HG03442 (cell line): ENCODE measurements around the gene LAPTM4A.
"Not testable (repeated sequence)": the region's sequence is repeated elsewhere in the genome, so short reads cannot be mapped to it uniquely, and the experiment has no call there.

ENCODE experiments used
- ATAC-seq: cut with Tn5 transposase; IDR thresholded peaks from one replicate; pipeline ENCODE4 v1.9.1; 2021; ENCODE audit warnings: mild to moderate bottlenecking, moderate library complexity; ENCODE audit not compliant: unreplicated experiment

LAPTM4A gene

GRCh38 chr2:20077411-20077940 is 26.0 kb upstream of the LAPTM4A start:
- no peak for ATAC-seq

GRCh38 chr2:20076757-20077156 is 25.3 kb upstream of the LAPTM4A start:
- no peak for ATAC-seq

- no peak for ATAC-seq
These were observed 23.5 kb upstream of the LAPTM4A start for GRCh38 chr2:20074901-20075300.

GRCh38 chr2:20074046-20074648 is 22.7 kb upstream of the LAPTM4A start:
- not testable (repeated sequence) for ATAC-seq

- ATAC-seq = no peak
These were observed 22.0 kb upstream of the LAPTM4A start for GRCh38 chr2:20073460-20073859.

- no peak for ATAC-seq
These were observed 21.2 kb upstream of the LAPTM4A start for GRCh38 chr2:20072436-20073158.

GRCh38 chr2:20071397-20072383 is 20.3 kb upstream of the LAPTM4A start:
- no peak for ATAC-seq

- no peak for ATAC-seq
These were observed 18.3 kb upstream of the LAPTM4A start for GRCh38 chr2:20069756-20070155.

GRCh38 chr2:20067992-20068584 is 16.7 kb upstream of the LAPTM4A start:
- ATAC-seq = no peak

- ATAC-seq = no peak
These were observed 14.6 kb upstream of the LAPTM4A start for GRCh38 chr2:20065885-20066602.

GRCh38 chr2:20064841-20065240 is 13.4 kb upstream of the LAPTM4A start:
- ATAC-seq = no peak

- no peak for ATAC-seq
These were observed 13.0 kb upstream of the LAPTM4A start for GRCh38 chr2:20064421-20064820.

GRCh38 chr2:20062615-20063545 is 11.5 kb upstream of the LAPTM4A start:
- ATAC-seq = no peak

- ATAC-seq = no peak
These were observed 10.5 kb upstream of the LAPTM4A start for GRCh38 chr2:20061940-20062339.

- ATAC-seq = no peak
These were observed 10.0 kb upstream of the LAPTM4A start for GRCh38 chr2:20061476-20061875.

GRCh38 chr2:20060106-20060505 is 8.7 kb upstream of the LAPTM4A start:
- no peak for ATAC-seq

GRCh38 chr2:20057268-20057667 is 5.8 kb upstream of the LAPTM4A start:
- ATAC-seq = no peak

- ATAC-seq = no peak
These were observed 3.5 kb upstream of the LAPTM4A start for GRCh38 chr2:20054931-20055330.

- no peak for ATAC-seq
These were observed 2.7 kb upstream of the LAPTM4A start for GRCh38 chr2:20054119-20054518.
